Sigmoid colon (tissue), 7 donors: Measurements from ENCODE around the gene MLC1. TPM values are rescaled to one million over a fixed set of nuclear protein-coding genes. Genes with fewer than 3 reads are reported as not detected.

ENCODE experiments used
- DNase-seq: peaks from one replicate; pipeline ENCODE4 v3.0.0-alpha.2; 2019
- H3K27ac ChIP-seq, 4 donors: fragments of 200-600 bp; sonication (generic); one replicate each; pipeline ENCODE4 v1.5.1; 2016 to 2019; ENCODE audit warnings: mild to moderate bottlenecking in 1 of 4
- H3K27me3 ChIP-seq, 3 donors: fragments of 200-600 bp; sonication (generic); one replicate each; pipeline ENCODE4 v1.5.1; 2019; ENCODE audit warnings: mild to moderate bottlenecking in 1 of 3
- H3K36me3 ChIP-seq, 4 donors: fragments of 200-600 bp; sonication (generic); one replicate each; pipeline ENCODE4 v1.5.1; 2016 to 2019
- H3K4me1 ChIP-seq, 4 donors: fragments of 200-600 bp; sonication (generic); one replicate each; pipeline ENCODE4 v1.5.1; 2017 to 2019
- H3K4me3 ChIP-seq, 4 donors: fragments of 200-600 bp; sonication (generic); one replicate each; pipeline ENCODE4 v1.5.1; 2017 to 2019; ENCODE audit warnings: mild to moderate bottlenecking in 2 of 4, moderate library complexity in 1 of 4
- H3K9me3 ChIP-seq, 4 donors: fragments of 200-600 bp in 3 of 4; sonication (generic) in 3 of 4; one replicate each; pipeline versions ENCODE4 v1.5.1 to v1.6.1; 2013 to 2019
- EP300 ChIP-seq, 4 donors: sonication (generic); formaldehyde crosslinking; IDR thresholded peaks; one replicate each; pipeline ENCODE4 v1.6.1; 2017; ENCODE audit warnings: antibody characterized with exemption in 4 of 4
- POLR2A ChIP-seq, 2 donors: fragments of 450-650 bp; IDR thresholded peaks; one replicate each; pipeline ENCODE4 v1.6.1; 2016; ENCODE audit warnings: antibody characterized with exemption in 2 of 2, mild to moderate bottlenecking in 2 of 2, moderate library complexity in 2 of 2
- POLR2AphosphoS5 ChIP-seq, 4 donors: sonication (generic); formaldehyde crosslinking; IDR thresholded peaks; one replicate each; pipeline ENCODE4 v1.6.1; 2017; ENCODE audit warnings: antibody characterized with exemption in 4 of 4
- WGBS, 2 donors: extraction: QIAGEN DNeasy Blood & Tissue Kit; methylation state at CpG; one replicate each; pipeline ENCODE4 v1.1.7; 2013; 5-methylcytosine and 5-hydroxymethylcytosine counted together
- intact Hi-C: fragments of 100-400 bp; cut with DNase I; formaldehyde crosslinking; loops from one replicate; pipeline ENCODE4 v1.15.1; 2023
- polyA plus RNA-seq, 3 donors: library from polyadenylated mRNA; stranded (reverse); fragments of 200-250 nt; gene quantifications; one replicate each; pipeline ENCODE4 v1.2.3, GENCODE V29; 2013
- total RNA-seq, 4 donors: library from RNA; depleted of rRNA; stranded (reverse); fragments of >200 nt; gene quantifications; one replicate each; pipeline ENCODE4 v1.1.0, GENCODE V29; 2016
- TF ChIP-seq, protein P1 (sequence below), 4 experiments: fragments of 450-650 bp in 3 of 4; fragments of 200-600 bp in 1 of 4; IDR thresholded peaks; one replicate each; pipeline ENCODE4 v1.5.1; 2016 to 2019; ENCODE audit warnings: antibody characterized with exemption in 4 of 4, mild to moderate bottlenecking in 3 of 4, moderate library complexity in 2 of 4
- donor health status: healthy with polysubstance abuse.
- donor health status: Bipolar disorder and iron deficiency.
- donor health status: healthy.

The MLC1 gene
- total and polyA plus RNA-seq, 7 donors = 0.14 to 0.23 (median 0.16) TPM; not detected in 4

- intact Hi-C loops = no loop called here
- no peak within 1 kb of the TSS for H3K27ac ChIP-seq
- no peak within 1 kb of the TSS for H3K4me3 ChIP-seq
- no peaks in the 10 kb centered on the region for H3K9me3 ChIP-seq
- H3K36me3 ChIP-seq = no peaks in the 10 kb centered on the region
- peaks cover 0 to 24% (median 21%) of the 10 kb centered on the region in 4 donors for H3K4me1 ChIP-seq
- TF ChIP-seq POLR2A (IDR thresholded peaks at IDR 0.05) = no peak
- no peak for TF ChIP-seq POLR2AphosphoS5 (IDR thresholded peaks at IDR 0.05)
- TF ChIP-seq, protein P1, sequence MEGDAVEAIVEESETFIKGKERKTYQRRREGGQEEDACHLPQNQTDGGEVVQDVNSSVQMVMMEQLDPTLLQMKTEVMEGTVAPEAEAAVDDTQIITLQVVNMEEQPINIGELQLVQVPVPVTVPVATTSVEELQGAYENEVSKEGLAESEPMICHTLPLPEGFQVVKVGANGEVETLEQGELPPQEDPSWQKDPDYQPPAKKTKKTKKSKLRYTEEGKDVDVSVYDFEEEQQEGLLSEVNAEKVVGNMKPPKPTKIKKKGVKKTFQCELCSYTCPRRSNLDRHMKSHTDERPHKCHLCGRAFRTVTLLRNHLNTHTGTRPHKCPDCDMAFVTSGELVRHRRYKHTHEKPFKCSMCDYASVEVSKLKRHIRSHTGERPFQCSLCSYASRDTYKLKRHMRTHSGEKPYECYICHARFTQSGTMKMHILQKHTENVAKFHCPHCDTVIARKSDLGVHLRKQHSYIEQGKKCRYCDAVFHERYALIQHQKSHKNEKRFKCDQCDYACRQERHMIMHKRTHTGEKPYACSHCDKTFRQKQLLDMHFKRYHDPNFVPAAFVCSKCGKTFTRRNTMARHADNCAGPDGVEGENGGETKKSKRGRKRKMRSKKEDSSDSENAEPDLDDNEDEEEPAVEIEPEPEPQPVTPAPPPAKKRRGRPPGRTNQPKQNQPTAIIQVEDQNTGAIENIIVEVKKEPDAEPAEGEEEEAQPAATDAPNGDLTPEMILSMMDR (IDR thresholded peaks at IDR 0.05) = no peak
- no peak for TF ChIP-seq EP300 (IDR thresholded peaks at IDR 0.05)
- WGBS, 2 donors = 29 to 70% methylated on average over 29 of the region's 29 CpGs
- H3K27me3 ChIP-seq = peaks cover 46 to 83% (median 79%) of the 10 kb centered on the region in 3 donors
- DNase-seq = peak; percentile 55
Measured at GRCh38 chr22:50012211-50013181, 72.7 kb downstream of the MLC1 start, which contains the start of gene IL17REL. TSS of gene IL17REL (minus strand) at chr22:50012765. CDS start at chr22:50012646, 119 bp downstream.

DNA sequence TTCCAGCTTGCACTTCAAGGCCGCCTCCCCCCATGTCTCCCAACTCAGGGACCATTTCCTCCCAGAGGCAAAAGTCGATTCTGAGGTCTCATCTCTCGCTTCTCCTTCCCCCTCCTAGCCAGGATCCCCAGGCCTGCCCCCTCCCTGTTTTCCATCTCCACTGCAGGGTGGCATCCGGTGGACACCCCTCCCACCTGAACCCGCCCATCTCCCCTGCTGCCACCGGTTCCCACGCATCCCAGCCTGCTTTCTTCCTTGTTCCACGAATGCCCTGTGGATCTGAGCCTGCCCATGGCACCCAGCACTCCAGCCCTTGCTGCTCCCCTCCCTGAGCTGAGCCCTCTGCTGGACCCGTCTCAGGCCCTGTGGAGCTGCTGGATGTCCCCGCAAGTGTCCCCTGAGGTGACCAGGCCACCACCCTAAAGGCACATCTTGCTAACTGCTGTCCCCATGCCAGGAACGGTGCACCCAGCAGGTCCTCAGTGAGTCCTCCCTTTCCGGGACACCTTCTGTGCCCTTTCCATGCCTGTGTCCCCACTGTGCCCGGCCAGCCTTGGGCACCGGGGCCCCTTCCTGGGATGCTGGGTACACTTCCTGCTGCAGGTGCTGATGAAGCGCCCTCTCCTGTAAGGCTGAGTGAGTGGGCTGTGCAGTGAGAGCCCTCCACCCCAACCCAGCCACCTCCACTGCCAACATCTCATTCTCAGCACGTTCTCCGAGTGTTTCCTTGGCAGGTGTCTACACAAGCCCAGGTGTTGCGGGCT lies 73.6 kb downstream of the MLC1 start:
- Histone ChIP-seq H3K27ac (no peak overlapping the region), H3K27me3 (peaks cover 45 to 74% (median 70%) of the 10 kb centered on the region in 3 donors), H3K36me3 (no peaks in the 10 kb centered on the region), H3K4me3 (no peak overlapping the region), H3K4me1 (peaks cover 0 to 24% (median 21%) of the 10 kb centered on the region in 4 donors), H3K9me3 (no peaks in the 10 kb centered on the region)
- peak; percentile 42 for DNase-seq
- intact Hi-C loops = no loop called here
- WGBS, 2 donors = 25 to 59% methylated on average over 18 of the region's 18 CpGs
- TF ChIP-seq EP300 (IDR thresholded peaks at IDR 0.05) = no peak
- no peak for TF ChIP-seq POLR2AphosphoS5 (IDR thresholded peaks at IDR 0.05)
- no peak for TF ChIP-seq POLR2A (IDR thresholded peaks at IDR 0.05)
- TF ChIP-seq, protein P1 (IDR thresholded peaks at IDR 0.05) = no peak

- H3K27ac ChIP-seq = no peak overlapping the region
- H3K27me3 ChIP-seq = peaks cover 40 to 67% (median 63%) of the 10 kb centered on the region in 3 donors
- TF ChIP-seq EP300 (IDR thresholded peaks at IDR 0.05) (no peak), POLR2A (IDR thresholded peaks at IDR 0.05) (no peak), POLR2AphosphoS5 (IDR thresholded peaks at IDR 0.05) (no peak)
- TF ChIP-seq, protein P1 (IDR thresholded peaks at IDR 0.05) = no peak
- peak overlapping the region in 1 of 4 donors; percentile 13 for H3K4me3 ChIP-seq
- intact Hi-C loops = no loop called here
- H3K4me1 ChIP-seq = peaks cover 0 to 24% (median 21%) of the 10 kb centered on the region in 4 donors
- 4% methylated on average over 61 of the region's 61 CpGs for WGBS, 2 donors
- peak; percentile 58 for DNase-seq
- no peaks in the 10 kb centered on the region for H3K9me3 ChIP-seq
- no peaks in the 10 kb centered on the region for H3K36me3 ChIP-seq
Measured at GRCh38 chr22:50010676-50011446, 74.4 kb downstream of the MLC1 start.
